Measurements from ENCODE around the gene HEXB. TPM values are rescaled to one million over a fixed set of nuclear protein-coding genes. Genes with fewer than 3 reads are reported as not detected.

Gene HEXB
- total RNA-seq, 1 donor from 2014 or later = 220 TPM

- peak; percentile 37 for DNase-seq (ENCODE audit: low read depth)
- FAIRE-seq = no peak
- Histone ChIP-seq H3K4me3 (ENCODE audit: low read depth, low read length) (peak overlapping the region; percentile 64), H3K36me3 (ENCODE audit: control insufficient read depth, insufficient read depth, low read length) (peaks cover 1% of the 10 kb centered on the region), H3K27me3 (ENCODE audit: control insufficient read depth, insufficient read depth, low read length) (no peaks in the 10 kb centered on the region)
- TF ChIP-seq, protein P1, sequence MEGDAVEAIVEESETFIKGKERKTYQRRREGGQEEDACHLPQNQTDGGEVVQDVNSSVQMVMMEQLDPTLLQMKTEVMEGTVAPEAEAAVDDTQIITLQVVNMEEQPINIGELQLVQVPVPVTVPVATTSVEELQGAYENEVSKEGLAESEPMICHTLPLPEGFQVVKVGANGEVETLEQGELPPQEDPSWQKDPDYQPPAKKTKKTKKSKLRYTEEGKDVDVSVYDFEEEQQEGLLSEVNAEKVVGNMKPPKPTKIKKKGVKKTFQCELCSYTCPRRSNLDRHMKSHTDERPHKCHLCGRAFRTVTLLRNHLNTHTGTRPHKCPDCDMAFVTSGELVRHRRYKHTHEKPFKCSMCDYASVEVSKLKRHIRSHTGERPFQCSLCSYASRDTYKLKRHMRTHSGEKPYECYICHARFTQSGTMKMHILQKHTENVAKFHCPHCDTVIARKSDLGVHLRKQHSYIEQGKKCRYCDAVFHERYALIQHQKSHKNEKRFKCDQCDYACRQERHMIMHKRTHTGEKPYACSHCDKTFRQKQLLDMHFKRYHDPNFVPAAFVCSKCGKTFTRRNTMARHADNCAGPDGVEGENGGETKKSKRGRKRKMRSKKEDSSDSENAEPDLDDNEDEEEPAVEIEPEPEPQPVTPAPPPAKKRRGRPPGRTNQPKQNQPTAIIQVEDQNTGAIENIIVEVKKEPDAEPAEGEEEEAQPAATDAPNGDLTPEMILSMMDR (IDR thresholded peaks at IDR 0.05; ENCODE audit: insufficient read depth, low read length, severe bottlenecking) = no peak
These were observed 82.5 kb downstream of the HEXB start for GRCh38 chr5:74767579-74767913.

Other genes starting within 250 kb of the HEXB start
- gene ENC1, start 44.5 kb upstream of the HEXB start, total RNA-seq = 3.5 and 3.9 TPM in 2 replicates
- 40.0 and 41.0 TPM in 2 replicates for gene GFM2, start 81.9 kb downstream of the HEXB start, total RNA-seq
- 77.9 and 99.9 TPM in 2 replicates for gene NSA2, start 82.0 kb downstream of the HEXB start, total RNA-seq
- gene FAM169A, start 181.2 kb downstream of the HEXB start, total RNA-seq = 12.1 and 21.5 TPM in 2 replicates

Data from bronchial epithelial cell (primary cell).